Gastroesophageal sphincter (tissue), 4 donors: ENCODE measurements around the gene ARF1. TPM values are rescaled to one million over a fixed set of nuclear protein-coding genes. Genes with fewer than 3 reads are reported as not detected.

Source experiments
- ATAC-seq: fragments of 150-250 bp; one replicate; pipeline ENCODE4 v1.9.1; 2016; ENCODE audit warnings: mild to moderate bottlenecking, moderate library complexity
- H3K27ac ChIP-seq, 4 donors: fragments of 200-600 bp; sonication (generic) in 3 of 4; 1 replicate in 3 of 4; 2 replicates in 1 of 4; pipeline ENCODE4 v1.5.1; 2016 to 2019
- H3K27me3 ChIP-seq: fragments of 200-600 bp; sonication (generic); one replicate; pipeline ENCODE4 v1.5.1; 2019
- H3K36me3 ChIP-seq, 2 donors: fragments of 200-600 bp; sonication (generic); one replicate each; pipeline ENCODE4 v1.5.1; 2019; ENCODE audit warnings: control low read depth in 1 of 2
- H3K4me1 ChIP-seq, 3 donors: fragments of 200-600 bp; sonication (generic); 1 replicate in 2 of 3; 2 replicates in 1 of 3; pipeline ENCODE4 v1.5.1; 2016 to 2019; ENCODE audit warnings: control low read depth in 2 of 3
- H3K4me3 ChIP-seq, 2 donors: fragments of 200-600 bp; sonication (generic); one replicate each; pipeline ENCODE4 v1.5.1; 2019; ENCODE audit warnings: mild to moderate bottlenecking in 1 of 2, moderate library complexity in 1 of 2
- H3K9me3 ChIP-seq, 3 donors: fragments of 200-600 bp; sonication (generic); one replicate each; pipeline ENCODE4 v1.5.1; 2017 to 2019; ENCODE audit warnings: control low read depth in 2 of 3
- EP300 ChIP-seq: sonication (generic); formaldehyde crosslinking; IDR thresholded peaks from one replicate; pipeline ENCODE4 v1.6.1; 2017; ENCODE audit warnings: antibody characterized with exemption, mild to moderate bottlenecking
- POLR2A ChIP-seq, 2 donors: fragments of 450-650 bp; IDR thresholded peaks; one replicate each; pipeline ENCODE4 v1.6.1; 2017; ENCODE audit warnings: antibody characterized with exemption in 2 of 2, mild to moderate bottlenecking in 2 of 2, moderate library complexity in 1 of 2
- POLR2AphosphoS5 ChIP-seq: sonication (generic); formaldehyde crosslinking; IDR thresholded peaks from one replicate; pipeline ENCODE4 v1.6.1; 2017; ENCODE audit warnings: antibody characterized with exemption
- WGBS, 2 donors: methylation state at CpG; one replicate each; pipeline ENCODE4 v1.1.5; 2018; ENCODE audit warnings: low coverage in 1 of 2; 5-methylcytosine and 5-hydroxymethylcytosine counted together
- total RNA-seq, 4 donors: library from RNA; depleted of rRNA; stranded (reverse); fragments of >200 nt; gene quantifications; one replicate each; pipeline ENCODE4 v1.1.0, GENCODE V29; 2016
- TF ChIP-seq, protein P1 (sequence below), 4 experiments: fragments of 200-600 bp in 2 of 4; fragments of 450-650 bp in 2 of 4; sonication (generic) in 1 of 4; IDR thresholded peaks; one replicate each; pipeline ENCODE4 v1.5.1; 2017 to 2019; ENCODE audit warnings: antibody characterized with exemption in 4 of 4, mild to moderate bottlenecking in 2 of 4, moderate library complexity in 2 of 4

ARF1 gene
- total RNA-seq, 4 donors from 2014 or later: 256 to 385 (median 303) TPM

DNA sequence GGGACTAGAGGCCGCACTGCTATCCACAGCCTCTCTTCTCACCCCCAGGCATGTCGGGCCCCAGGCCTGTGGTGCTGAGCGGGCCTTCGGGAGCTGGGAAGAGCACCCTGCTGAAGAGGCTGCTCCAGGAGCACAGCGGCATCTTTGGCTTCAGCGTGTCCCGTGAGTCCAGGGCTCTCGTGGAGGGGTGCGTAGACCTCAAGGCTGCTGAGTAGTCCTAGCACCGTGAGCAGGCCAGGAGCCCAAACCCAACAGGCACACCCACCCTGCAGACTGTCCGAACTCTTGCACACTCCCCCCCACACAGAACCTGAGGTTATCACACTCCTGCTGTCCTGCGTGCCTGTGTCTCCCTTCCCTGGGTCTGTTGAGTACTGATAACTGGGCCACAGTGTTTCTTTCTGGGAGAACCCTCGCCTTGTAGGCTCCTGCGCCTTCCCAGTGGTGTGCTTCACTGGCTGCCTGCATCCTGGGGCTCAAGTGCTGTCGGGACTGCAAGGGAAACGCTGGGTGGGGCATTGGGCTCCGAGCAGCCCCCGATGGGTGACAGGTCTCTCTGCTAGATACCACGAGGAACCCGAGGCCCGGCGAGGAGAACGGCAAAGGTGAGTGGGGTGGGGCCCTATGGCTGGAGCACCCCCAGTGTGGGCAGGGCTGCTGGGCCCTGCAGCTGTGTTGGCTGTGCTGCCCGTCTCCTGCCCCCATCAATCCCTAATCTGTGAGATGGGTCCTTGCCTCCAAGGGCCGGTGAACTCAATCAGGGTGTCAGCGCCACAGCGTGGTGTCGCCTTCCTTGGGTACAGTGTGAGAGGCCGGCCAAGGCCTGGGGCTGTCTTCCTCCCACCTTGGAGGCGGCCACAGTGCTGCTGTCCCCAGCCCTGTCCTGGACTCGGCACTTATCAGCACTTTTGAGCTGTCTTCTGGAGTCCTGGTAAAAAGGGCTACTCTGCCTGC, 63.2 kb downstream of the ARF1 start:
- peak overlapping the region in 1 of 4 donors; percentile 7 for H3K27ac ChIP-seq
- 80 to 94% methylated on average over 2 to 3 of the region's 31 CpGs for WGBS, 2 donors
- H3K36me3 ChIP-seq: peaks cover 0 to 53% of the 10 kb centered on the region in 2 donors
- H3K27me3 ChIP-seq: no peaks in the 10 kb centered on the region
- ATAC-seq: no peak
- H3K4me3 ChIP-seq: no peak overlapping the region
- TF ChIP-seq, protein P1, sequence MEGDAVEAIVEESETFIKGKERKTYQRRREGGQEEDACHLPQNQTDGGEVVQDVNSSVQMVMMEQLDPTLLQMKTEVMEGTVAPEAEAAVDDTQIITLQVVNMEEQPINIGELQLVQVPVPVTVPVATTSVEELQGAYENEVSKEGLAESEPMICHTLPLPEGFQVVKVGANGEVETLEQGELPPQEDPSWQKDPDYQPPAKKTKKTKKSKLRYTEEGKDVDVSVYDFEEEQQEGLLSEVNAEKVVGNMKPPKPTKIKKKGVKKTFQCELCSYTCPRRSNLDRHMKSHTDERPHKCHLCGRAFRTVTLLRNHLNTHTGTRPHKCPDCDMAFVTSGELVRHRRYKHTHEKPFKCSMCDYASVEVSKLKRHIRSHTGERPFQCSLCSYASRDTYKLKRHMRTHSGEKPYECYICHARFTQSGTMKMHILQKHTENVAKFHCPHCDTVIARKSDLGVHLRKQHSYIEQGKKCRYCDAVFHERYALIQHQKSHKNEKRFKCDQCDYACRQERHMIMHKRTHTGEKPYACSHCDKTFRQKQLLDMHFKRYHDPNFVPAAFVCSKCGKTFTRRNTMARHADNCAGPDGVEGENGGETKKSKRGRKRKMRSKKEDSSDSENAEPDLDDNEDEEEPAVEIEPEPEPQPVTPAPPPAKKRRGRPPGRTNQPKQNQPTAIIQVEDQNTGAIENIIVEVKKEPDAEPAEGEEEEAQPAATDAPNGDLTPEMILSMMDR (IDR thresholded peaks at IDR 0.05): no peak
- TF ChIP-seq EP300 (no peak), POLR2A (IDR thresholded peaks at IDR 0.05) (no peak), POLR2AphosphoS5 (no peak)
- H3K4me1 ChIP-seq: peaks cover 6 to 98% (median 64%) of the 10 kb centered on the region in 3 donors
- no peaks in the 10 kb centered on the region for H3K9me3 ChIP-seq

GRCh38 chr1:228146417-228147150, 64.1 kb downstream of the ARF1 start:
- H3K27ac ChIP-seq: no peak overlapping the region
- no peak overlapping the region for H3K4me3 ChIP-seq
- TF ChIP-seq POLR2AphosphoS5 (no peak), EP300 (no peak), POLR2A (IDR thresholded peaks at IDR 0.05) (no peak)
- TF ChIP-seq, protein P1 (IDR thresholded peaks at IDR 0.05): no peak
- H3K36me3 ChIP-seq: peaks cover 0 to 51% of the 10 kb centered on the region in 2 donors
- ATAC-seq: no peak
- no peaks in the 10 kb centered on the region for H3K9me3 ChIP-seq
- 95% methylated on average over 4 of the region's 18 CpGs; no CpG with 5 or more reads in 1 of the 2 donors for WGBS, 2 donors
- peaks cover 12 to 98% (median 65%) of the 10 kb centered on the region in 3 donors for H3K4me1 ChIP-seq
- H3K27me3 ChIP-seq: no peaks in the 10 kb centered on the region

DNA sequence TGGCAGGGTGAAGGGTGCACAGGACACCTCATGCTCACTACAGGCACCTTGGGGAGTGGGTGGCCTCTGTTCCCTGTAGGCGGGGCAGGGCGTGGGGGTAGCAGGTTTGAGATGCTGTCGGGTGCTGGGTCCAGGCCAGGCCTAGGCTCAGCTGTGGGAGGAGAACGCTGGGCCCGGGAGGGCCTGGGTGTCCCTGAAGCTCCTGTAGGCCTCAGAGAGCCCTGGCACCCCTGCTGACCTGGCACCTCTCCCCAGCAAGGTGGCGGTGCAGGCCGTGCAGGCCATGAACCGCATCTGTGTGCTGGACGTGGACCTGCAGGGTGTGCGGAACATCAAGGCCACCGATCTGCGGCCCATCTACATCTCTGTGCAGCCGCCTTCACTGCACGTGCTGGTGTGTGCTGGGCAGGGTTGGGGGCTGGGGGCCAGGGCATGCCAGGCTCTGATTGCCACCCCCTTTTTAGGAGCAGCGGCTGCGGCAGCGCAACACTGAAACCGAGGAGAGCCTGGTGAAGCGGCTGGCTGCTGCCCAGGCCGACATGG, 64.7 kb downstream of the ARF1 start:
- Histone ChIP-seq H3K27me3 (no peaks in the 10 kb centered on the region), H3K27ac (peak overlapping the region in 1 of 4 donors; percentile 88), H3K4me1 (peaks cover 7 to 98% (median 65%) of the 10 kb centered on the region in 3 donors), H3K9me3 (no peaks in the 10 kb centered on the region), H3K36me3 (peaks cover 0 to 44% of the 10 kb centered on the region in 2 donors), H3K4me3 (no peak overlapping the region)
- no peak for TF ChIP-seq POLR2AphosphoS5
- TF ChIP-seq EP300: no peak
- TF ChIP-seq POLR2A (IDR thresholded peaks at IDR 0.05): no peak
- TF ChIP-seq, protein P1 (IDR thresholded peaks at IDR 0.05): no peak
- WGBS, 2 donors: 80% methylated on average over 1 of the region's 20 CpGs; no CpG with 5 or more reads in 1 of the 2 donors
- no peak for ATAC-seq

DNA sequence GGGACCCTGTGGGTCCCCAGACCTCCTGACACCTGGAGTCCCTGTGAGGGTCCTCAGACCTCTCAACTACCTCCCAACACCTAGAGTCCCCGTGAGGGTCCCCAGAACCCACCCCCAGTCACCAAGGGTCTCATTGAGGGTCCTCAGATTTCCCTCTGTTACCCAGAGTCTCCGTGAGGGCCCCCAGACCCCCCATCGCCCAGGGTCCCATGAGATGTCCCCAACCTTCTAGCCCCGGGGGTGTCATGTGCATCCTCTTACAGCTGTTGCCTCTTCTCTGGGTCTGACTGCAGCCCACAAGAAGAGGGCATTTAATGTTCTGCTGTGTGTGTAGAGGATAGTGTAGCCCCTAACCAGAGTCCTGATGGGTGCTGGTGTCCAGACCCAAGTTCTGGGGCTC, 65.3 kb downstream of the ARF1 start:
- H3K9me3 ChIP-seq: no peaks in the 10 kb centered on the region
- no peak overlapping the region for H3K4me3 ChIP-seq
- peaks cover 6 to 98% (median 62%) of the 10 kb centered on the region in 3 donors for H3K4me1 ChIP-seq
- peaks cover 0 to 43% of the 10 kb centered on the region in 2 donors for H3K36me3 ChIP-seq
- ATAC-seq: no peak
- TF ChIP-seq POLR2A (IDR thresholded peaks at IDR 0.05) (no peak), EP300 (no peak), POLR2AphosphoS5 (no peak)
- TF ChIP-seq, protein P1 (IDR thresholded peaks at IDR 0.05): no peak
- 95% methylated on average over 2 of the region's 4 CpGs; no CpG with 5 or more reads in 1 of the 2 donors for WGBS, 2 donors
- H3K27me3 ChIP-seq: no peaks in the 10 kb centered on the region
- peak overlapping the region in 3 of 4 donors; percentile 88 to 98 (median 91) for H3K27ac ChIP-seq
